Measurements from ENCODE around the gene PHAF1. TPM values are rescaled to one million over a fixed set of nuclear protein-coding genes. Genes with fewer than 3 reads are reported as not detected.

PHAF1 gene
- total and polyA plus RNA-seq, 2 of the 13 experiments (the other 11 are each of a cell fraction or from before 2014, with no cell fraction given): 48.3 to 174 TPM

- TF ChIP-seq SP1 (IDR thresholded peaks at IDR 0.05) (no peak), SP1 (CRISPR knock-in tag; IDR thresholded peaks at IDR 0.05) (peak; percentile 43), MYPOP (CRISPR knock-in tag; IDR thresholded peaks at IDR 0.05) (peak; percentile 96; the same call in 1 of the 2 replicates), ZNF205 (CRISPR knock-in tag; IDR thresholded peaks at IDR 0.05) (peak; percentile 84), ZNF317 (CRISPR knock-in tag; IDR thresholded peaks at IDR 0.05) (no peak), RBM39 (IDR thresholded peaks at IDR 0.05; ENCODE audit: low read depth, low read length, poor library complexity, severe bottlenecking) (peak; percentile 78), ZNF274 (CRISPR knock-in tag; IDR thresholded peaks at IDR 0.05) (peak; percentile 92; the same call in 1 of the 2 replicates), ZNF678 (CRISPR knock-in tag; IDR thresholded peaks at IDR 0.05) (peak; percentile 93), RARA (CRISPR knock-in tag; IDR thresholded peaks at IDR 0.05) (peak; percentile 81), ISX (CRISPR knock-in tag; conservative IDR thresholded peaks at IDR 0.05) (no peak), NFE2L1 (CRISPR knock-in tag; IDR thresholded peaks at IDR 0.05; ENCODE audit: borderline replicate concordance) (peak; percentile 68; the same call in 1 of the 2 replicates), ZNF777 (CRISPR knock-in tag; IDR thresholded peaks at IDR 0.05) (peak; percentile 89), ELF1 (CRISPR knock-in tag; IDR thresholded peaks at IDR 0.05) (peak; percentile 70), ARNT (IDR thresholded peaks at IDR 0.05) (no peak), ZSCAN21 (CRISPR knock-in tag; IDR thresholded peaks at IDR 0.05; ENCODE audit: borderline replicate concordance) (peak; percentile 98), ZNF782 (CRISPR knock-in tag; IDR thresholded peaks at IDR 0.05; ENCODE audit: borderline replicate concordance) (peak; percentile 99), FOXM1 (CRISPR knock-in tag; IDR thresholded peaks at IDR 0.05) (no peak)
- TF ChIP-seq, protein P1, sequence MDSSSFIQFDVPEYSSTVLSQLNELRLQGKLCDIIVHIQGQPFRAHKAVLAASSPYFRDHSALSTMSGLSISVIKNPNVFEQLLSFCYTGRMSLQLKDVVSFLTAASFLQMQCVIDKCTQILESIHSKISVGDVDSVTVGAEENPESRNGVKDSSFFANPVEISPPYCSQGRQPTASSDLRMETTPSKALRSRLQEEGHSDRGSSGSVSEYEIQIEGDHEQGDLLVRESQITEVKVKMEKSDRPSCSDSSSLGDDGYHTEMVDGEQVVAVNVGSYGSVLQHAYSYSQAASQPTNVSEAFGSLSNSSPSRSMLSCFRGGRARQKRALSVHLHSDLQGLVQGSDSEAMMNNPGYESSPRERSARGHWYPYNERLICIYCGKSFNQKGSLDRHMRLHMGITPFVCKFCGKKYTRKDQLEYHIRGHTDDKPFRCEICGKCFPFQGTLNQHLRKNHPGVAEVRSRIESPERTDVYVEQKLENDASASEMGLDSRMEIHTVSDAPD (CRISPR knock-in tag; IDR thresholded peaks at IDR 0.05): peak; percentile 89
- TF ChIP-seq, protein P2, sequence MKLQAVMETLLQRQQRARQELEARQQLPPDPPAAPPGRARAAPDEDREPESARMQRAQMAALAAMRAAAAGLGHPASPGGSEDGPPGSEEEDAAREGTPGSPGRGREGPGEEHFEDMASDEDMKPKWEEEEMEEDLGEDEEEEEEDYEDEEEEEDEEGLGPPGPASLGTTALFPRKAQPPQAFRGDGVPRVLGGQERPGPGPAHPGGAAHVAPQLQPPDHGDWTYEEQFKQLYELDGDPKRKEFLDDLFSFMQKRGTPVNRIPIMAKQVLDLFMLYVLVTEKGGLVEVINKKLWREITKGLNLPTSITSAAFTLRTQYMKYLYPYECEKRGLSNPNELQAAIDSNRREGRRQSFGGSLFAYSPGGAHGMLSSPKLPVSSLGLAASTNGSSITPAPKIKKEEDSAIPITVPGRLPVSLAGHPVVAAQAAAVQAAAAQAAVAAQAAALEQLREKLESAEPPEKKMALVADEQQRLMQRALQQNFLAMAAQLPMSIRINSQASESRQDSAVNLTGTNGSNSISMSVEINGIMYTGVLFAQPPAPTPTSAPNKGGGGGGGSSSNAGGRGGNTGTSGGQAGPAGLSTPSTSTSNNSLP (IDR thresholded peaks at IDR 0.05; ENCODE audit: low read depth, low read length): no peak
- TF ChIP-seq, protein P3, sequence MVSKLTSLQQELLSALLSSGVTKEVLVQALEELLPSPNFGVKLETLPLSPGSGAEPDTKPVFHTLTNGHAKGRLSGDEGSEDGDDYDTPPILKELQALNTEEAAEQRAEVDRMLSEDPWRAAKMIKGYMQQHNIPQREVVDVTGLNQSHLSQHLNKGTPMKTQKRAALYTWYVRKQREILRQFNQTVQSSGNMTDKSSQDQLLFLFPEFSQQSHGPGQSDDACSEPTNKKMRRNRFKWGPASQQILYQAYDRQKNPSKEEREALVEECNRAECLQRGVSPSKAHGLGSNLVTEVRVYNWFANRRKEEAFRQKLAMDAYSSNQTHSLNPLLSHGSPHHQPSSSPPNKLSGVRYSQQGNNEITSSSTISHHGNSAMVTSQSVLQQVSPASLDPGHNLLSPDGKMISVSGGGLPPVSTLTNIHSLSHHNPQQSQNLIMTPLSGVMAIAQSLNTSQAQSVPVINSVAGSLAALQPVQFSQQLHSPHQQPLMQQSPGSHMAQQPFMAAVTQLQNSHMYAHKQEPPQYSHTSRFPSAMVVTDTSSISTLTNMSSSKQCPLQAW (CRISPR knock-in tag; IDR thresholded peaks at IDR 0.05): peak; percentile 80; the same call in 1 of the 2 replicates
These were observed 64.3 kb downstream of the PHAF1 start (continued) for GRCh38 chr16:67173808-67174705.

Measured in HepG2 (cell line).